Measurements from ENCODE around the gene GDE1.

Gene GDE1

GRCh38 chr16:19485611-19486010 is 36.3 kb downstream of the GDE1 start:
- DNase-seq = no peak

DNA sequence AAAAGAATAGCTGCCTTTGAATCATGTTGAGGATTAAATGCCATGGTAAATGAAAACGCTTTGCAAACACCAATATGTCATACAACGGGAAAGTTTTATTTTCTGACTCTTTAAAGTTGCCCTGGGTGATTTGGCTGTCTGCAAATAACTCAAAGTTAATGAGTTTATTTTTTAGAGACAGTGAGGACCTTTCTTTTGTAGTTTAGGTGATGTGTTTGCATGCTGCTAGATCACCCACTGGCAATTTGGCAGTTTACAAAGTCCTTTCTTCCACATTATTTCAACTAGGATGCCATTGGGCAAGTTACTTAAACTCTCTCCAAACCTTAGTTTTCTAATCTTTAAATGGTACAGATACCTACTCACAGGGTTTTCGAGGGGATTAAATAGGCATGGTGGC is 37.8 kb downstream of the GDE1 start:
- no peak for DNase-seq

DNA sequence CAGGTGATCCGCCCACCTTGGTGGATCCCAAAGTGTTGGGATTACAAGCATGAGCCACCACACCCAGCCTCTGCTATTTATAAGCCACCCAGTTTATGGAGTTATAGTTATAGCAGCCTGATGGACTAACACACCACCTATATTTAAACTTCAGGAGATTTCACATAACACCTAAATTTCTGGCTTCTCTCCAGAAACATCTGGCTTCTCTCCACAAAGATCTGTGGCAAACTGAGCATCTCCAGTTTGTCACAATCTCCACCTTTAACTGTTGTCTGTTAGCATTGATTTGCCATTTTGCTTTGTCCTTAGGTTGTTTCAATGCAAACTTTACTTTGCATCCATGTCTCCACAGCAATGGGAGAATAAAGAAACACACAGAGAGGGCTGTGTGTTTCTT is 39.6 kb downstream of the GDE1 start:
- DNase-seq = no peak

- DNase-seq = no peak
Observed at GRCh38 chr16:19481769-19482168, 40.1 kb downstream of the GDE1 start.

DNA sequence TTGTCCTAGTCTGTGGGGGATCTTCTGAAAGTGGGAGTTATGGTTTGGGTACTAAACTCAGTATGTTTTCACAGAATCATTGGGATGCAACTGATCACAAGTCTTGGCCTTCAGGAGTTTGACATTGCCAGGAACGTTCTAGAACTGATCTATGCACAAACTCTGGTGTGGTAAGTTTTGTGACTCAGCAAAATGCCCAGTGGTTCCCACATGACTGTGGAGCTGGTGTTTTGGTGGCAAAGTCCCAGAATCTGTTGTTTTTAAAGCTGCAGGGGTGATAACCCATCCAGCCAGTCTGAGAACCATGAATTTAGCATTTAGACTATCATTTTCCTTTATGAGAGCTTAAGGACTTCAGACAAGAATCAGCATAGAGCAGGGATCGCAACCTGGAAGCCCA is 40.6 kb downstream of the GDE1 start:
- no peak for DNase-seq

DNA sequence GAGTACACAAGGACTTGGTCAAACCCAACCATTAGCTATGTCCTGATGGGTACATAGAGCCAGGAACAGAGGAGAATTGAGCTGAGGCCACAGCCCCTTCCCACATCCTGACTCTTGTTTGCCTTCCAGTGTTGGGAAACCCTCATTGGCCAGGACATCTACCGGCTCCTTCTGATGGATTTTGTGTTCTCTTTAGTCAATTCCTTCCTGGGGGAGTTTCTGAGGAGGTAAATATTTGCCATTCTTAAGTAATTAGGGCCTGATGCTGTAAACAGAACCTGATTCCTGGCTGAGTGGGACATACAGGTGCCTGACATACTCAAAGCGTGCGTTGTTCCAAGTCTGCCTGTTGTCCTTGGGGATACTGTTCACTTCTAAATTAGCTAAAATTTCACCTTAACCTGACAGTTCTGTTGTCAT is 42.6 kb downstream of the GDE1 start:
- no peak for DNase-seq

DNA sequence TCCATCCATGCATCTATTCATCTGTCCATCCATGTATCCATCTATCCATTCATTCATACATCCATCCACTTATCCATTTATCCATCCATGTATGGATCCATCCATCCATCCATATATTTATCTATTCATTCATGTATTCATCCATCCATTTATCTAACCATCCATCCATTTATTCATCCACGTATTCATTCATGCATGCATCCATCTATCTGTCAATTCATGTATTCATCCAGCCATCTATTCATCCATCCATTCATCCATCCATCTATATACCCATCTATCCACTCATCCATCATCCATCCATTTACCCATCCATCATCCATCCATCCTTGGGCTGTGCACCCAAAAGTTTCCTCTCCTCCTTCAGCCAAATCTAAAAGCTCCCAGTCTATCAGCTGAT is 43.4 kb downstream of the GDE1 start:
- DNase-seq = no peak

- DNase-seq = no peak
Observed at GRCh38 chr16:19474617-19475016, 47.3 kb downstream of the GDE1 start.

DNA sequence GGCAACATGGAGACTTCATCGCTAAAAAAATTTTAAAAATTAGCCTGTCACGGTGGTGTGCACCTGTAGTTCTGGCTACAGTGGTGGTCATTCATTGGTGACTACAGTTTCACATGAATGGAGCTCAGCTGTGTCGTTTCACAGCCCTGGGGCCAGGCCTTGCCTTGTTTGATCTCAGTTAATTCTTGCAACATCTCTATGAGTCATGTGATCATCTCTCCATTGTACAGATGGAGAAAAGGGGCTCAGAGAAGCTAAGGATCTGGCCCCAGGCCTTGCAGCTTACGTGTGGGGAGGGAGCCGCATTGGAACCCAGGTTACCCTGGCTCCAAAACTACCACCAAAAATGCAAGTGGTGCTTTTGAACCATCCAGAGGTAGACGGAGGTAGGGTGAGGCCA is 49.4 kb downstream of the GDE1 start:
- no peak for DNase-seq

DNA sequence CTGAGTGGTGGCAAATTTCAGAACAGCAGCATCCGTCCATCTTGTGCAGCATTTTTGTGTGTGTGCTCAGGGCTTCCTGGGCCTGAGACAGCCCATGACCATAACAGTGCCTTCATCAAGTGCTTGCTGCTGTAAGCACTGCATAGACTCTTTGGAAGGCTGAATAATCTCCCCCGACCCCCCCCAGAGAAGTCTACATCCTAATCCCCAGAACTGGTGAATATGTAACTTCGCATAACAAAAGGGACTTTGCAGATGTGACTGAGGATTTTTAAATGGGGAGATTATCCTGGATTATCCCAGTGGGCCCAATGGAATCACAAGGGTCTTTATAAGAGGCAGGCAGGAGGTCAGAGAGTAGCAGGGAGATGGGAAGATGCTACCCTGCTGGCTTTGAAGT is 53.6 kb downstream of the GDE1 start:
- no peak for DNase-seq

DNA sequence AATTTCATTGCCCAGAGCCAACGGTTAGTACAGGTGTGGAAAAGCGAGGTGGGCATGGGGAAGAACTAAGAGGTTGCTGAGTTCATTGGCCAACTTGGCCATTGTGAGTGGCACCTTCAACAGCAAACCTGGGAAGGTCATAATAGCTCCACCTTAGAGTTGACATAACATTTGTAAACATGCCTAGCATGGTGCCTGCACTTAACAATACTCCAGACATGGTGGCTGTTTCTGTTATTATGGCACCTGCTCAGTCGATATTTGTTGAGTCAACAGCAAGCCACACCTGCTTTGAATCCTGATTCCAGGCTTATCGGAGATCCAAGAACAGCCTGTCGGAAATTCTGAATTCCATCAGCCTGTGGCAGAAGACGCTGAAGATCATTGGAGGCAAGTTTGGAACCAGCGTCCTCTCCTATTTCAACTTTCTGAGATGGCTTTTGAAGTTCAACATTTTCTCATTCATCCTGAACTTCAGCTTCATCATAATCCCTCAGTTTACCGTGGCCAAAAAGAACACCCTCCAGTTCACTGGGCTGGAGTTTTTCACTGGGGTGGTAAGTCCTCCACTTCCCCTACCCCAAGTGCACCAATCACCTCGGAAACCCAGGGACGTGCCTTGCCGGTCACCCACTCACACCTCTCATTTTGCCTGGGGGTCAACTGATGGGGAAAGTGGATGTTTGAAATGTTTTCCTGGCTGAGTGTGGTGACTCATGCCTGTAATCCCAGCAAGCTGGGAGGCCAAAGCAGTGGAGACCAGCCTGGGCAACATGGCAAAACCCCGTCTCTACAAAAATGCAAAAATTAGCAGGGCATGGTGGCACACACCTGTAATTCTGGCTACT is 58.2 kb downstream of the GDE1 start:
- DNase-seq = no peak

GRCh38 chr16:19460397-19460796 is 61.5 kb downstream of the GDE1 start:
- DNase-seq = no peak

GRCh38 chr16:19458722-19459379 is 63.0 kb downstream of the GDE1 start:
- DNase-seq = no peak
